Ureter (tissue), 1 donor: ENCODE measurements around the gene PROM2. TPM values are rescaled to one million over a fixed set of nuclear protein-coding genes. Genes with fewer than 3 reads are reported as not detected.
A peak's percentile ranks its signal among the peaks of the same experiment; 100 is the strongest.
"Not testable (repeated sequence)": the region's sequence is repeated elsewhere in the genome, so short reads cannot be mapped to it uniquely, and the experiment has no call there.

ENCODE experiments used
- DNase-seq: peaks from one replicate; pipeline ENCODE4 v3.0.0-alpha.2; 2020; ENCODE audit warnings: low spot score
- total RNA-seq: library from RNA; stranded (reverse); gene quantifications from one replicate; pipeline ENCODE4 v1.2.4, GENCODE V29; 2023
- donor health status: DM: yes; HTN: yes; CAD: no.

Gene PROM2
- total RNA-seq, 1 donor from 2014 or later: 176 TPM

- DNase-seq: peak; percentile 32
Measured at GRCh38 chr2:95268211-95269035, 5.8 kb upstream of the PROM2 start.

- peak; percentile 37 for DNase-seq
Measured at GRCh38 chr2:95269036-95269680, 5.1 kb upstream of the PROM2 start.

- not testable (repeated sequence) for DNase-seq
Measured at GRCh38 chr2:95269745-95270144, 4.5 kb upstream of the PROM2 start.

- DNase-seq: peak; percentile 29
Measured at GRCh38 chr2:95270541-95271081, 3.6 kb upstream of the PROM2 start.

DNA sequence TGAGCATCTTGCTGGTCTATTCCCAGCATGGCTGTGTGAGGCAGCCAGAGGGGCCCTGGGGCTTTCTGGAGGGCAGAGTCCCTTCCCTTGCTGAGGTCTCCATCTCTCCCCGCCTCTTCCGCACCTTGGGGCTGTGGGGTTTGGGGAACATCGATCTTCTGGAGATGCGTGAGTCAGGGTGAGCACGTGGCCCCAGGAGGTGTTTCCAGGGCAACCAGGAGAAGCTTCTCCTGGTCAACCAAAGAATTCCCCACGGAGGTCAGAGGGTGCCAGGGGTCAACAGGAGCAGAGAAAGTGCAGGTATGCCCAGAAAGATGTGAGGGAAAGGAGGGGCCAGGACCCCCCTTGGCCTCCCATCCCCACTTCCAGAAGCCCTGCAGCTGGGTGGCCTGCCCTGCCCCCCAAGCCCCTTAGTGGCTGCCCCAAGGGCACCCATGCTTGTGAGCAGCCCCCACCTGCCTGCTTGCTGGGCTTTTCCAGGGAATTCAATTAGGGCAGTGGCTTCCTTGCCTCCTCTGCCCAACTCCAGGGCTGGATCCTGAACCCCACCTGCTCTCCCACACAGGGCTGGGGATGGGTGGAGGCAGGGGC, 2.8 kb upstream of the PROM2 start:
- DNase-seq: peak; percentile 40

DNA sequence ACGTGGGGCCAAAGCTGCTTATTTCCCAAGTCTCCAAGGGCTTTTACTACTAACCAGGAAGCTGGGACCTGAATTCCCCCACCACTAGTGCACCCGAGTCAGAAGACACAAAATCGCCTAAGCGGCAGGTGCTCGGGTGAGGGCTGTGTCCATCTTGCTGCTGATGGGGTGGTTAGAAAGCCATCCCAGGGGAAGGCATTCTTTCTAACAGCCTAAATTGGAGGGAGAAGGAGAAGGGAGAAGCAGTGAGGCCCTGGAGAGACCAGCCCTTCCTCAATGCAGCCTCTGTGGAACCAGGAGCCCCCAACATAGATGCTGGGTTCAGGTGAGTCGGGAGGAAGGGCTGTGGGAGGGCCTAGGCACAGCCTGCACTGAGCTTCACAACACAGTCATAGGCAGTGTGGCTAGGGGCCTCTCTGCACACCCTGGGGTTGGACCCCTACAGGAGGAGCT, 1.9 kb upstream of the PROM2 start:
- no peak for DNase-seq

DNA sequence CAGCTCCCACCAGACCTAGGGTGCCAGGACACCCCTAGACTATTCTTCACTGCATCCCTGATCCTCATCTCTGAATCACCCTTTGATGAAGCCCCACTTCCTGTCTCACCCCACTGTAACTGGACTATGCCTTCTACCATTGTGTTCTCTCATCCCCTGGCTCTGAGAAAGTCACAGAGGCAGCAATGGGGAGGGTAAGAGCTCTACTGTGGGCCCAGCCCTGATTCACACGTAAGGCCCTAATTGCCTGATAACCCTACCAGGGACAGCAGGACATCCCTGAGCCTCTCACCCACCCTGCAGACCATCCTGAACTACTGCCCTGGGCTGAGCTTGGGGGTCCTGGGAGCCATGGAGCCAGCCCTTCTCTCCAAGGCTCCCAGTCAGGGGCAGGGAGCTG, 1.5 kb upstream of the PROM2 start:
- no peak for DNase-seq

GRCh38 chr2:95273566-95274290, 521 bp upstream of the PROM2 start:
- peak; percentile 45 for DNase-seq

DNA sequence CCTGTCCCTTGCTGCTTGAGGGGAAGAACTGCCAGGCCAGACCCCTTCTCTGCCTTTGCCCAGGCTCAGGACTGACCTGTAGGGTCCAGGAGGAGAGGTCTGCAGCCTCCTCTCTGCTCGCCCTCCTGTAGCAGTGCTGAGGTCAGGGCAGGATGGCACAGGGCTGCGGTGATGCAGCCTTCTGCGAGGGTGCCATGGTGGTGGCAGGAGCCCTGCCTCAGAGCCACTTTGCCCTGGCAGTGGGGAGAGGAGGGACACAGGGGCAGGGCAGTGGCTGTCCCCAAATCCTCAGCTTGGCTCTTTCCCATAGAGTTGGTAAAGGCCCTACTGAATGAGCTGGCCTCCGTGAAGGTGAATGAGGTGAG, 884 bp downstream of the PROM2 start:
- DNase-seq: peak; percentile 41

DNA sequence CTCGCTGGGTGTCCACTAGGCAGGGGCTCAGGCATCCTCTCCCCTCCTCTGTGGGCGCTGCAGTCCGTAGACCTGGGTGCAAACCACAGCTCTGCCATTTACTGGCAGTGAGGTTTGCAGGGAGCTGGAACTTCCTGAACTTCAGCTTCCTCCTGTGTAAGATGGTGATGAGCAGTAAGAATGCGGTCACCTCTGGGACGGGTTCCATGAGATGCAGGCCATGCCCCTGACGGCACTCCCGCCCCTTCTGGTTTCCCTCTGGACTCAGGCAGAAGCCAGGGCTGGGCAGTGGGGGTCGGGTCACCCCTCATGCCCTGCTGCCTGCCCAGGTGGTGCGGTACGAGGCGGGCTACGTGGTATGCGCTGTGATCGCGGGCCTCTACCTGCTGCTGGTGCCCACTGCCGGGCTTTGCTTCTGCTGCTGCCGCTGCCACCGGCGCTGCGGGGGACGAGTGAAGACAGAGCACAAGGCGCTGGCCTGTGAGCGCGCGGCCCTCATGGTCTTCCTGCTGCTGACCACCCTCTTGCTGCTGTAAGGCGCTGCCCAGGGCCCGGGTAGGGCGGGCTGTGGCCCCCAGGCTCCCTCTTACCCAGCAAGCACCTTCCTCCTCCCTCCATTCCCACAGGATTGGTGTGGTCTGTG, 1.5 kb downstream of the PROM2 start:
- peak; percentile 67 for DNase-seq

DNA sequence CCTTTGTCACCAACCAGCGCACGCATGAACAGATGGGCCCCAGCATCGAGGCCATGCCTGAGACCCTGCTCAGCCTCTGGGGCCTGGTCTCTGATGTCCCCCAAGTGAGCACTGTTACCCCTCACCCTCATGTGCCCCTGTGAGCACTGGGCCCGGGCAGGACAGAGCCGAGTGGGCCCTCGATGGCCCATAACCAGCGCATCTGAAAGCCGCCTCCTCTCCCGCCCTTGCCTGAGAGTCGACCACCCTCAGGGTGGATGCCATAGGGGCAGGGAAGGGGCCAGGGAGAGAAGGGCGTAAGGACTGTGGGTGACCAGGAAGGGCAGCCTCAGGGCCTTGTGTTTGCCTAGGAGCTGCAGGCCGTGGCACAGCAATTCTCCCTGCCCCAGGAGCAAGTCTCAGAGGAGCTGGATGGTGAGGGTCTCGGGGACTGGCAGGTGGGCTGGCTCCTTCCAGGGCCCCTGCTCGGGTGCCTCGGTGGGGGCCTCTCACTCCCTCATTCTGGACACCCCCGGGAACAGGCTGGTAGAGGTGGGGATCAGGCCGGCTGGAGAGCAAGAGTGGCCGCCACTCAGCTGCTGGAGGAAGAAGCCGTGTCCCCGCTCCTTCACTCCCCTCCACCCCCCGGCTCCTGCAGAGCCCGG, 2.1 kb downstream of the PROM2 start:
- DNase-seq: no peak

DNA sequence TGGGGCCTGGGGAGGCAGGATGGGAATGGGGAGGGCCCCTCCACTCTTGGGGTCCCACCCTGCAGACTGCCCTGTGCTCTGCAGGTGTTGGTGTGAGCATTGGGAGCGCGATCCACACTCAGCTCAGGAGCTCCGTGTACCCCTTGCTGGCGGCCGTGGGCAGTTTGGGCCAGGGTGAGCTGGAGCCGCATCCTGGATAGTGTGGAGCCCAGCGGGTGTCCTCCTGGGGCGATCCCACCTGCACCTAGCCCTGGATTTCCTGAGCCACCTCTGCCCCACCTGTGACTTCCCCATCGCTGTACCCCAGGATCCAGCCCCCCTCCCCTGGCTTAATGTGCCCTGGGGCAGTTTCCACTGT, 2.6 kb downstream of the PROM2 start:
- DNase-seq: no peak

GRCh38 chr2:95277246-95277906, 3.1 kb downstream of the PROM2 start:
- DNase-seq: no peak

DNA sequence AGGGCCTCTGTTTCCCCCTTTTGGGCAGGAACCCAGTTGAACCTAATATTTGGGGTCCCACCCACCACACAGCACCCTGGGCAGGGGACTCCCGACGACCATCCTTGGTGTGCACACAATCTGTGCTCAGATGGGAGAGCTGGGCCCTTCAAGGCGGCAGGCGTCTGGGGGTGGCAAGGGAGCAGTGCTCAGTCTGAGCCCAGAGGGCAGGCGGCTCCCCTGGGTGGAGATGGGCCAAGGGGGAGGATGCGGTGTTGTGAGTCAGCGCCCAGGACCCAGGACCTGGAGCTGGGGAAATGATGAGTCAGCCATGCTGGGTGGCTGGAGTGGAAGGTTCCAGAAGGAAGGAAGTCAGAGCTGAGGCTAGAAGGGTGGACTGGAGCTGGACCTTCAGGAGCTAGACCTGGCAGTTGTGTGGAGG, 3.8 kb downstream of the PROM2 start:
- no peak for DNase-seq

GRCh38 chr2:95278637-95279225, 4.5 kb downstream of the PROM2 start:
- no peak for DNase-seq

DNA sequence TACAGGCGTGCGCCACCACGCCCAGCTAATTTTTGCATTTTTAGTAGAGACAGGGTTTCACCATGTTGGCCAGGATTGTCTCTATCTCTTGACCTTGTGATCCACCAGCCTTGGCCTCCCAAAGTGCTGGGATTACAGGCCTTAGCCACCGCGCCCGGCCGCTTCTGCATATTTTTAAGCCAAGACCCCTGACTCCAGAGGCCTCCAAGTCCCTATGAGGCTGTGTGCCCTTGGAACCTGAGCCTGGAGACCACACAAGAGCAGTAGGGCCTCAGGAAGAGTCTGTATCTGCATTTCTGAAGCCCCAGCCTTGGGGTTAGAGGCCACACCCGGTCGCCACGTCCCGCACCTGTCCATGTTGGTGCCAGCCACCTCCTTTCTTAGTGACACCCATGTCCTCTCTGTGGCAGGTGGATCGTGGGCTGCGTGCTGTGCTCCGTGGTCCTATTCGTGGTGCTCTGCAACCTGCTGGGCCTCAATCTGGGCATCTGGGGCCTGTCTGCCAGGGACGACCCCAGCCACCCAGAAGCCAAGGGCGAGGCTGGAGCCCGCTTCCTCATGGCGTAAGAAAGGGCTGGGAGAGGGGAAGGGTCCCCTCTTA, 5.3 kb downstream of the PROM2 start:
- no peak for DNase-seq

DNA sequence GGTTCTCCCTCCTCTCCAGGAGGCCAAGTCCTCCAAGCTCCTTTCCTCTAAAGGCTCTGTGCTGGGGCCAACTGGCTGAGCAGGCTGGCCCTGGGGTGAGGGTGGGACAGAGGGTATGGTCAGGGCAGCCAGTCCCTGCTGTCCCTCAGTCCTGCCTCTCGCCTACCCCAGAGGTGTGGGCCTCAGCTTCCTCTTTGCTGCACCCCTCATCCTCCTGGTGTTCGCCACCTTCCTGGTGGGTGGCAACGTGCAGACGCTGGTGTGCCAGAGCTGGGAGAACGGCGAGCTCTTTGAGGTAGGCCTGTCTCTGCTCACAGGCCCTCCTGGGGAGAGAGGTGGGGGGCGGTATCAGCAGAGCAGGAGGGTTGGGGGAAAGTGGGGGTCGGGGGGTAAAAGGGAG, 6.8 kb downstream of the PROM2 start:
- no peak for DNase-seq

- no peak for DNase-seq
Measured at GRCh38 chr2:95281786-95282185, 7.5 kb downstream of the PROM2 start.

GRCh38 chr2:95282458-95282857, 8.2 kb downstream of the PROM2 start:
- DNase-seq: no peak

- no peak for DNase-seq
Measured at GRCh38 chr2:95283562-95283961, 9.3 kb downstream of the PROM2 start.
